H1 (cell line): Measurements from ENCODE around the gene NKX6-1.

Experiments
- ASH2L ChIP-seq: fragments of 200-600, 300-600 bp; sonication (generic); IDR thresholded peaks from one replicate; pipeline ENCODE4 v1.7.1; 2017; ENCODE audit warnings: low read length
- ATF3 ChIP-seq: IDR thresholded peaks from 2 replicates; pipeline ENCODE4 v1.6.1; 2011; ENCODE audit warnings: low read depth, mild to moderate bottlenecking, low read length; ENCODE audit not compliant: insufficient read depth
- CHD2 ChIP-seq: IDR thresholded peaks from 2 replicates; pipeline ENCODE4 v1.6.1; 2012; ENCODE audit warnings: low read length, improper control_type of control experiment
- CTCF ChIP-seq, 3 experiments: IDR thresholded peaks; 1 replicate in 2 of 3; 2 replicates in 1 of 3; pipeline versions ENCODE4 v1.5.1 to v1.6.1; 2011; ENCODE audit warnings: low read length in 3 of 3, mild to moderate bottlenecking in 3 of 3, inconsistent platforms in 2 of 3, low read depth in 1 of 3, moderate library complexity in 1 of 3; ENCODE audit not compliant: insufficient read depth in 1 of 3; ENCODE audit errors: control extremely low read depth in 1 of 3
- EP300 ChIP-seq, 2 experiments: IDR thresholded peaks; 1 replicate in 1 of 2; 2 replicates in 1 of 2; pipeline ENCODE4 v1.6.1; 2011 to 2012; ENCODE audit warnings: low read depth in 2 of 2, low read length in 2 of 2, mild to moderate bottlenecking in 2 of 2, borderline replicate concordance in 1 of 2, inconsistent platforms in 1 of 2, moderate library complexity in 1 of 2
- EZH2 ChIP-seq: fragments of 200-600 bp; sonication (generic); IDR thresholded peaks from 2 replicates; pipeline ENCODE4 v1.7.1; 2012; ENCODE audit warnings: low read depth, mild to moderate bottlenecking, moderate library complexity, low read length, inconsistent platforms; ENCODE audit not compliant: severe bottlenecking
- KDM1A ChIP-seq: fragments of 200-600, 300-600 bp; sonication (generic); IDR thresholded peaks from 2 replicates; pipeline ENCODE4 v1.7.1; 2016; ENCODE audit warnings: mild to moderate bottlenecking, low read length, borderline replicate concordance
- MAX ChIP-seq: IDR thresholded peaks from 2 replicates; pipeline ENCODE4 v1.6.1; 2012; ENCODE audit warnings: inconsistent platforms
- PHF8 ChIP-seq: fragments of 200-600 bp; sonication (generic); conservative IDR thresholded peaks from 2 replicates; pipeline ENCODE4 v1.7.1; 2012; ENCODE audit warnings: low read depth, mild to moderate bottlenecking, inconsistent platforms, low read length, moderate library complexity
- POLR2A ChIP-seq, 2 experiments: IDR thresholded peaks; 1 replicate in 1 of 2; 2 replicates in 1 of 2; pipeline ENCODE4 v1.6.1; 2011; ENCODE audit warnings: low read depth in 2 of 2, low read length in 2 of 2, mild to moderate bottlenecking in 2 of 2; ENCODE audit errors: control extremely low read depth in 1 of 2
- POLR2AphosphoS5 ChIP-seq: IDR thresholded peaks from 2 replicates; pipeline ENCODE4 v1.6.1; 2011; ENCODE audit warnings: low read depth, low read length
- POU5F1 ChIP-seq: IDR thresholded peaks from 2 replicates; pipeline ENCODE4 v1.6.1; 2011; ENCODE audit warnings: low read depth, mild to moderate bottlenecking, low read length, moderate library complexity
- SUZ12 ChIP-seq: fragments of 200-600 bp; sonication (generic); IDR thresholded peaks from 2 replicates; pipeline ENCODE4 v1.6.1; 2012; ENCODE audit warnings: mild to moderate bottlenecking, inconsistent platforms, low read length, moderate library complexity, mixed read lengths
- TAF1 ChIP-seq: IDR thresholded peaks from 2 replicates; pipeline ENCODE4 v1.6.1; 2011; ENCODE audit warnings: mild to moderate bottlenecking, low read depth, low read length

GRCh38 chr4:84511703-84512102, 12.6 kb upstream of the NKX6-1 start:
- TF ChIP-seq CHD2: no peak
- TF ChIP-seq POU5F1: no peak
- TF ChIP-seq CTCF (IDR thresholded peaks at IDR 0.05; ENCODE audit: control extremely low read depth in 1 of 3, insufficient read depth in 1 of 3, low read depth in 1 of 3, low read length in 3 of 3): no peak
- no peak for TF ChIP-seq TAF1
- TF ChIP-seq POLR2AphosphoS5: no peak
- TF ChIP-seq PHF8: no peak
- TF ChIP-seq ASH2L: no peak
- no peak for TF ChIP-seq POLR2A (IDR thresholded peaks at IDR 0.05; ENCODE audit: control extremely low read depth in 1 of 2, low read depth in 2 of 2, low read length in 2 of 2)
- TF ChIP-seq EP300 (IDR thresholded peaks at IDR 0.05; ENCODE audit: borderline replicate concordance in 1 of 2, low read depth in 2 of 2, low read length in 2 of 2): no peak
- TF ChIP-seq MAX: no peak
- no peak for TF ChIP-seq EZH2
- TF ChIP-seq KDM1A: no peak
- TF ChIP-seq SUZ12: no peak
- no peak for TF ChIP-seq ATF3
